Endothelial cell of umbilical vein (primary cell): ENCODE results near the gene PHEX. TPM values are rescaled to one million over a fixed set of nuclear protein-coding genes. Genes with fewer than 3 reads are reported as not detected.

Experiments
- BruUV-seq: library from RNA; stranded (reverse); fragments of 400-500 nt; replicated peaks from 2 replicates; lab custom pipeline; 2021; lab: Mats Ljungman, UMichigan
- CTCF ChIA-PET: fragments of 300-600, 350-600 bp; sonication (Branson Sonifier 250); formaldehyde crosslinking; loops from one replicate; lab custom pipeline; 2021; ENCODE audit warnings: antibody characterized with exemption, inconsistent platforms; lab: Charles Lee
- POLR2A ChIA-PET: fragments of 300-600, 350-600 bp; sonication (Branson Sonifier 250); formaldehyde crosslinking; loops from one replicate; lab custom pipeline; 2021; ENCODE audit warnings: antibody characterized with exemption, inconsistent platforms; lab: Charles Lee
- DNase-seq: peaks from one replicate; pipeline ENCODE4 v3.0.0-alpha.2; 2011; ENCODE audit warnings: low read depth, low spot score
- FAIRE-seq: peaks from 2 replicates; lab custom pipeline; 2011; peaks lifted over from hg19 to GRCh38; lab: Jason Lieb, UNC
- H2AFZ ChIP-seq: 2 replicates; pipeline ENCODE4 v1.6.0; 2012; ENCODE audit warnings: low read depth, low read length, control low read depth, inconsistent platforms
- H3K27ac ChIP-seq: 2 replicates; pipeline ENCODE4 v1.5.1; 2011; ENCODE audit warnings: low read depth, mild to moderate bottlenecking, control low read depth, low read length, moderate library complexity; ENCODE audit not compliant: insufficient read depth
- H3K27me3 ChIP-seq, 2 experiments: 2 replicates each; pipeline versions ENCODE4 v1.6.0 to v1.6.1; 2011; ENCODE audit warnings: low read length in 2 of 2, mixed read lengths in 1 of 2; ENCODE audit not compliant: control insufficient read depth in 2 of 2, insufficient read depth in 2 of 2
- H3K36me3 ChIP-seq, 2 experiments: 2 replicates in 1 of 2; 3 replicates in 1 of 2; pipeline ENCODE4 v1.5.1; 2011; ENCODE audit warnings: low read length in 2 of 2, mild to moderate bottlenecking in 1 of 2, moderate library complexity in 1 of 2; ENCODE audit not compliant: control insufficient read depth in 2 of 2, insufficient read depth in 2 of 2; ENCODE audit errors: extremely low read depth in 1 of 2
- H3K4me1 ChIP-seq: 3 replicates; pipeline ENCODE4 v1.5.1; 2011; ENCODE audit warnings: mild to moderate bottlenecking, low read length; ENCODE audit not compliant: control insufficient read depth, insufficient read depth; ENCODE audit errors: extremely low read depth
- H3K4me2 ChIP-seq: 2 replicates; pipeline ENCODE4 v1.6.1; 2011; ENCODE audit warnings: low read length, control low read depth, mixed read lengths; ENCODE audit not compliant: insufficient read depth
- H3K4me3 ChIP-seq, 3 experiments: fragments of 200-600 bp in 1 of 3; sonication (generic), shearing (Covaris generic) in 1 of 3; replicated peaks in 1 of 3; 2 replicates each; pipeline ENCODE4 v1.5.1; 2011 to 2016; ENCODE audit warnings: control low read depth in 3 of 3, low read length in 3 of 3, mild to moderate bottlenecking in 2 of 3, inconsistent platforms in 1 of 3, low read depth in 1 of 3, moderate library complexity in 1 of 3; ENCODE audit not compliant: insufficient read depth in 1 of 3
- H3K79me2 ChIP-seq: 2 replicates; pipeline ENCODE4 v1.6.0; 2012; ENCODE audit warnings: low read length, inconsistent platforms; ENCODE audit not compliant: control insufficient read depth, insufficient read depth
- H3K9ac ChIP-seq: replicated peaks from 2 replicates; pipeline ENCODE3; 2011; ENCODE audit warnings: low read length, control low read depth; ENCODE audit not compliant: insufficient read depth; ENCODE audit errors: extremely low read depth
- H3K9me1 ChIP-seq: replicated peaks from 3 replicates; pipeline ENCODE4 v1.6.0; 2011; ENCODE audit warnings: mild to moderate bottlenecking, low read length; ENCODE audit not compliant: control insufficient read depth, insufficient read depth; ENCODE audit errors: extremely low read depth
- H3K9me3 ChIP-seq: replicated peaks from 2 replicates; pipeline ENCODE4 v1.5.1; 2012; ENCODE audit warnings: low read length, inconsistent platforms; ENCODE audit not compliant: control insufficient read depth, insufficient read depth
- H4K20me1 ChIP-seq: replicated peaks from 2 replicates; pipeline ENCODE3; 2011; ENCODE audit warnings: mild to moderate bottlenecking, low read length; ENCODE audit not compliant: control insufficient read depth, insufficient read depth; ENCODE audit errors: extremely low read depth
- CTCF ChIP-seq, 2 donors: IDR thresholded peaks; 1 replicate in 1 of 2; 2 replicates in 1 of 2; pipeline ENCODE4 v1.5.1; 2011; ENCODE audit warnings: low read length in 2 of 2, mild to moderate bottlenecking in 2 of 2, moderate library complexity in 2 of 2, control low read depth in 1 of 2, inconsistent platforms in 1 of 2, low read depth in 1 of 2; ENCODE audit not compliant: insufficient read depth in 1 of 2; ENCODE audit errors: extremely low read depth in 1 of 2
- EZH2 ChIP-seq: IDR thresholded peaks from 2 replicates; pipeline ENCODE4 v1.6.1; 2012; ENCODE audit warnings: borderline replicate concordance, low read depth, mild to moderate bottlenecking, moderate library complexity, low read length, inconsistent platforms; ENCODE audit not compliant: severe bottlenecking
- FOS ChIP-seq: IDR thresholded peaks from 2 replicates; pipeline ENCODE4 v1.6.1; 2011; ENCODE audit warnings: mild to moderate bottlenecking, low read length, moderate library complexity, borderline replicate concordance; ENCODE audit not compliant: insufficient read depth
- GATA2 ChIP-seq: IDR thresholded peaks from 2 replicates; pipeline ENCODE4 v1.7.0; 2011; ENCODE audit warnings: low read depth, mild to moderate bottlenecking, moderate library complexity, mixed read lengths, low read length; ENCODE audit not compliant: insufficient read length, insufficient read depth
- JUN ChIP-seq: IDR thresholded peaks from 2 replicates; pipeline ENCODE4 v1.6.1; 2011; ENCODE audit warnings: borderline replicate concordance, low read depth; ENCODE audit not compliant: insufficient read length, insufficient read depth
- MAX ChIP-seq: IDR thresholded peaks from 2 replicates; pipeline ENCODE4 v1.6.1; 2011; ENCODE audit not compliant: insufficient read depth, insufficient read length
- MYC ChIP-seq: IDR thresholded peaks from one replicate; pipeline ENCODE4 v1.6.1; 2011; ENCODE audit warnings: mild to moderate bottlenecking, low read depth, low read length
- POLR2A ChIP-seq: IDR thresholded peaks from 2 replicates; pipeline ENCODE4 v1.6.1; 2012; ENCODE audit warnings: low read depth, mild to moderate bottlenecking, control low read depth, low read length
- POLR2AphosphoS5 ChIP-seq: IDR thresholded peaks from 2 replicates; pipeline ENCODE4 v1.6.1; 2012; ENCODE audit warnings: low read depth, mild to moderate bottlenecking, control low read depth, low read length, moderate library complexity; ENCODE audit not compliant: insufficient read depth
- dilution Hi-C: fragments of 300-500 bp; cut with MboI; formaldehyde crosslinking; loops from one replicate; pipeline ENCODE4 v1.15.0; 2019; ENCODE audit warnings: low sequenced_read_pairs; ENCODE audit not compliant: extremely low pct_ligation_motif_present
- intact Hi-C: fragments of 100-400 bp; cut with micrococcal nuclease; formaldehyde crosslinking; loops from one replicate; pipeline ENCODE4 v1.10.0; 2022
- polyA plus RNA-seq, 4 experiments: library from polyadenylated mRNA; depleted of rRNA in 3 of 4; stranded (reverse) in 3 of 4; unstranded in 1 of 4; fragments of >200 nt; gene quantifications; 2 replicates each; pipeline versions ENCODE4 v1.2.1 to v1.2.3, GENCODE V29; 2011 to 2012; ENCODE audit warnings: missing spikeins in 1 of 4
- total RNA-seq: library from RNA; stranded (reverse); gene quantifications from 2 replicates; pipeline ENCODE4 v1.2.3, GENCODE V29; 2021

PHEX gene
- total and polyA plus RNA-seq, 2 donors (not counting 3 experiments of a cell fraction or from before 2014, with no cell fraction given): 0.07 to 0.44 TPM

- Histone ChIP-seq H3K79me2 (no peaks in the 10 kb centered on the region), H3K4me3 (no peak overlapping the region), H3K9me3 (no peaks in the 10 kb centered on the region), H2AFZ (no peak overlapping the region), H3K36me3 (no peaks in the 10 kb centered on the region), H3K27me3 (no peaks in the 10 kb centered on the region), H4K20me1 (no peaks in the 10 kb centered on the region), H3K9me1 (no peaks in the 10 kb centered on the region), H3K4me1 (no peaks in the 10 kb centered on the region), H3K4me2 (no peak overlapping the region), H3K9ac (no peak overlapping the region), H3K27ac (no peak overlapping the region)
- BruUV-seq: no TSS peak
- intact Hi-C loops: no loop called here
- no peak for TF ChIP-seq FOS
- TF ChIP-seq MYC: no peak
- no peak for TF ChIP-seq POLR2AphosphoS5
- DNase-seq (no peak), FAIRE-seq (no peak)
- POLR2A ChIA-PET: no interaction called here
- dilution Hi-C loops: no loop called here
- CTCF ChIA-PET: no interaction called here
Observed at GRCh38 chrX:22202251-22202650, 170.1 kb downstream of the PHEX start.

- DNase-seq (no peak), FAIRE-seq (no peak)
- no peaks in the 10 kb centered on the region for H3K9me3 ChIP-seq
- H3K79me2 ChIP-seq: no peaks in the 10 kb centered on the region
- POLR2A ChIA-PET: no interaction called here
- no peaks in the 10 kb centered on the region for H3K9me1 ChIP-seq
- H4K20me1 ChIP-seq: no peaks in the 10 kb centered on the region
- CTCF ChIA-PET: no interaction called here
- no peak overlapping the region for H2AFZ ChIP-seq
- H3K4me2 ChIP-seq: no peak overlapping the region
- H3K27ac ChIP-seq: no peak overlapping the region
- no TSS peak for BruUV-seq
- H3K36me3 ChIP-seq: no peaks in the 10 kb centered on the region
- H3K4me3 ChIP-seq: no peak overlapping the region
- intact Hi-C loops (no loop called here), dilution Hi-C loops (no loop called here)
- H3K27me3 ChIP-seq: no peaks in the 10 kb centered on the region
- H3K4me1 ChIP-seq: no peaks in the 10 kb centered on the region
- no peak for TF ChIP-seq MAX
- TF ChIP-seq FOS: no peak
- TF ChIP-seq GATA2: no peak
- no peak for TF ChIP-seq POLR2AphosphoS5
- TF ChIP-seq POLR2A: no peak
- TF ChIP-seq CTCF (IDR thresholded peaks at IDR 0.05; ENCODE audit: extremely low read depth in 1 of 2, insufficient read depth in 1 of 2, low read depth in 1 of 2, low read length in 2 of 2): no peak
- no peak for TF ChIP-seq JUN
- no peak for TF ChIP-seq MYC
- TF ChIP-seq EZH2: no peak
- no peak overlapping the region for H3K9ac ChIP-seq
Observed at GRCh38 chrX:22203186-22203585, 171.1 kb downstream of the PHEX start.
